Measurements from ENCODE around the gene NT5DC4.

Gene NT5DC4

DNA sequence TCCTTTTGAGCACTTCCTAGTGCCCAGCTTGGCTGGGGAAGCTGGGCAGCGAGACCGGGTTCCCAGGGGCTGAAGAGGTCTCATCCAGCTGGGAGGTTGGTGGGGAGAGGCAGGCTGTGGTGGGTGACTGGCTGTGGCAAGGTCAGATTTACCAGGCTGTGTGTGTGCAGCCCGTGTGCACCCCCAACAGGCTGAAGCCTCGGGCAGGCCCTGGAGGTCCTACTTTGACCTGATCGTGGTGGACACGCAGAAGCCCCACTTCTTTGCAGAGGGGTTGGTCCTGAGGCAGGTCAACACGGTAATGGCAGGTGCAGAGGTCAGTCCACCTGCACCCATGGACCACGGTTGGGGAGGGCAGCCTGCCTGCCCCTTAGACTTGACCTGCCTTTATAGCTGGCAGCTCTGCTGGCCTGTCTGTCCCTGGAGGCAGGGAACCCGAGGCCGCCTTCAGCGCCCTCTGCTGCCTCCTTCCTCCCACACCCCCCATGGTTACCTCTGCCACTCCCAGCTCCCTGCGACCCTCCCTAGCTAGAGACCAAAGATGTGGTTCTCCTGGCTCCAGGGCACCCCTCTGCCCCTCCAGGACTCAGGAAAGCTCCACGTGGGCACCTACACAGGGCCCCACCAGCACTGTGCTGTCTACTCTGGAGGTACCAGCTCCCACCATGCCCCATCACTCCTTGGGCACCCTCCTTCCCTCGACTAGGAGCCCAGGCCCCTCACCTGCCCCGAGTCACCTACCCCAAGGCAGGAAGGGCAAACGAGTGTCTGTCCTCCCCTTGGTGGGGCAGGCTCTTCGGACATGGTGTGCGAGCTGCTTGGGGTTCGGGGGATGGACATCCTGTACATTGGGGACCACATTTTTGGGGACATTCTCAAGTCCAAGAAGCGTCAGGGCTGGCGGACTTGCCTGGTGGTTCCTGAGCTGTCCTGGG is 4.0 kb downstream of the NT5DC4 start:
- DNase-seq, result no peak

DNA sequence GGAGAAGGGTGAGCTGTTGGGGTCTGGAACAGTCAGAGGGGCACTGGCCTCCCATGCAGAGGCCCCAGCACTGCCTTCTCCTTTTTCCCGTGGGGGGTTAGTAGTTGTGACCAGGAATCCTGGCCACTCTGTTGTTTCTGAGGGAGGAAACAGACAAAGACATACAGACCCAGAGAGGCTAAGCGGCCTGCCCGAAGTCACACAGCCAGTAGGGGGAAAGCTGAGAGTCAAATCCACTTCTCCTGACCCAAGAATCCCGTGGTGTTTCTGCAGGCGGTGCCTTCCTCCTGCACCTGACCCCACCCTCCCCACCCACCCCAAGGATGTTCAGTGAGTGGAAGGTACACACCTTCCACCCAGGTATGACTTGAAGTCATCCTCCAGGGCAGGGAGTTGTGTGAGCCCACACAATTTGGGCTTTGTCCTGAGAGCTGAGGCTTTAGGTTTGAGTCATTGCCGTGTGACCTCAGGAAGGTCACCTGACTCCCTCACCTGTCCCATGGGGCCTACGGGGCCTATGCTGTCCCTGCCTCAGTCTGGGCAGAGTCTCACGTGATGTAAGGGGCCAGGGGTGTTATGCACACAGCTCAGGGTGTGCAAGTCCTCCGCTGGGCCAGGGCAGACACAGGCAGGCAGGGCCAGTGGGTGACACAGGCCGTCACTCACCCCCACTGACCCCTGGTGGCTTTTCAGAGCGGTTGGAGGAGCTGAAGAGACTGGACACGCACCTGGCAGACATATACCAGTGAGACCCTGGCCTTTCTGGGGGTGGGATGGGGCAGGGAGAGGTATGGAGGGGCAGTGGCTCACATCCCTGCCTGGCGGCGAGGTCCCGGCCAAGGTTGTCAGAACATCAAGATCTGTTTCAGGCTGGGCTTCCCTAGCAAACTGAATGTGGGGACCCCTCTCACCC is 5.0 kb downstream of the NT5DC4 start:
- DNase-seq, result no peak

DNA sequence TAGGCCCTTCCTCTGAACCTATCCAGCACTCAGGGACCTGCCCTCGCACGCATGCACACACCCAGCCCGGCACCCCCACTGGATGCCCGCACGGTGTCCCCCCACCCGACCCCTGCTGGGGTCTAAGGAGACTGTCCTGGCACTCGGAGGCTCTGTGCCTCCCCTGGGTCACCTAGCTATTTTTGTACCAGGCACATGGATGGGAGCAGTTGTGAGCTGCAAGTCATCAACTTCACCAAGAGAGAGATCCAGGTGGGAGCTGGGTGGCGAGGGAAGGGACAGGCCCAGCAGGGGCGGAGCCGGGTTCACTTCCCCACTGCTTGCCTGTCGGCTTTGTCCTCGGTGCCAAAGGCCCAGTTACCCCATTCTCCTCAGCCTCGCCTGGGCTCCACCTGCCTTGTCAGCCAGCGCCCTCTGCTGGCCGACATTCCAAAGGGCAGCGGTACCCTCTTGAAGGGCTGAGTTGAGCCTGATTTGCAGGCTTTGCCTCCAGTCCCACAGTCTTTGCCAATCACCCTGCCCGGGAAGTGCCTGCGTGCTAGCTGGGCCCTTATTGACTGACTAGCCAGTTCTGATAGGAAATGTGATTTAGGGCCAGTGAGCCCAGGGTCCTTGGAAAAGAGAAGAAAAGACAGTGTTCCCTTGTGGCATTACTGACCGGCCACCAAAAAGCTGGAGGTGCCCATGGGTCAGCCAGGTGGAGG is 5.8 kb downstream of the NT5DC4 start:
- peak; percentile 40 for DNase-seq

DNA sequence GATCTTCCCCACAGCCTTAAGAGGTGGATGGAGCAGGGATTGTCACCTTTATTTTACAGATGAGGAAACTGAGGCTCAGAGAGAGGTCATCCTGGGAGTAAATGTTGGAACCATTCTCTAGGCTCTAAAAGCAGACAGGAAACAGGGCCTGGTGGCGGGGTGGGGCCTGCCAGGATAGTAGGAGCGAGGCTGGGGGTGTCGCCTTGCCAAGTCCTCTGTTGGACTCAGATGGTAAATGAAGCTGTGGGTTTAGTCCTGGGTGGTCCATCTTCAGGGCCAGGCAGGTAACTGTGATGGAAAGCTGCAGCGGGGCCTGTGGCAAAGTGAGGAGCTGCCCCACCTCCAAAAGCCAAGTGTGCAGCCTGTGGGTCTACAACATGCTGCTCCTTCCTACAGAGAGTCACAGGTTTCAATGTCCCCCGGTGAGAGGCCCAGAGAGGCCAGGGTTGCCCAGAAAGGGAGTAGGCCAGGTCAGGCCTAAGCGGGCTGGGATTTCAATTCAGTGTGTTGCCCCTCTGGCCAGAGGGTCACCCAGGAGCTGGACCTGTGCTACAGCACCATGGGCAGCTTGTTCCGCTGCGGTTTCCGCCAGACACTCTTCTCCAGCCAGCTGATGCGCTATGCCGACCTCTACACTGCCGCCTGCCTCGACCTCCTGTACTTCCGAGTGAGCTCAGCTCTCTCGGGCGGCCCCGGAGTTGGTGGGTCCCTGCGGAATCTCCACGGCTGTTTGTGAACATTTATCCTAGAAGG is 6.6 kb downstream of the NT5DC4 start:
- DNase-seq, result no peak

DNA sequence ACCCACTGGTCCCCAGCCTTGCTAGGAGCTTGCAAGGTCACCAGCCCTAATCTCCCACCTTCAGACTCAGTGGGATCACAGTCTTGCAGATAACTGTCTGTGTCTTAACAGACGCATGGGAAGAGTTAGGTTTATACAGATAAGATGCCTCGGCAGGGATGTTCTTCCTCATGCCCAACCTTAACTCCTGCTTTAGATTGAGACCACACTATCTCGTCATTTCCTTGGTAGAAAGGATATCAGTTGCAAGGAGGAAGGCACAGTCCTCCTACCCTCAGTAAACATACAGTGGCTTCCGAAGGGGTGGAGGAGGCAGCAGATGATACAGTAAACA is 7.2 kb downstream of the NT5DC4 start:
- no peak for DNase-seq

DNA sequence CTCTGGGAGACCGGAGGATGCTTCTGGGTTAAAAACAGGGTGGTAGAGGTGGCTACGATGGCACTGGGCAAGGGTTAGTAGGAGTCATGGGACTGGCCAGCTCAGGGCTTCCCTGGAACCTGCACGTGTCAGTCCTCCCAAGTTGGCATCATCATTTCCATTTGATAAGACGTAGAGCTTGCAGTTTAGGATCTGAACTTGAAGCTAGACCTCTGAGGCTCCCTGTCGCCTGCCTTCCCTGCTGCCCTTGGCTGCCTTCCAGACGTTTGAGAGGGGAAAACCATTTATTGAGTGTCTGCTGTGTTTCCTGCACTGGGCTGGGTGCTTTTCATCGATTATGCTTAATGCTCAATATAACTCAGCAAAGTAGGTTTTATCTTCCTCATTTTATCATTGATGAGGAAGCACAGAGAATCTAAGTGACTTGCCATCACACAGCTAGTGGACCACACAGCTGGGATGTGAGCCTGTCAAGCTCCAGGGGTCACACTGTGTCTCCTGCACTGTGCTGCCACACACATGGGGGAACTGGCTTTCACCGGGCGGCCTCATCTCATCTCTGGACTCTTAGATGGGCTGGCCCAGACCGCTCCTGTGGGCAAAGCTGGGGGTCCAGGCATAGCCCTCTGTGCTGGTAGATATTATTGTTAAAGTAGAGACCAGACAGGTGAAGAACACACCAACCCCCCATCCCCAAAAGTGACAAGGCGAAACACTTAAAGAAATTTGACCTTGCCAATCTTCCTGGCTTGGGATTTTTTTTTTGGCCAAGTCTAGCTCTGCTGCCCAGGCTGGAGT is 7.8 kb downstream of the NT5DC4 start:
- no peak for DNase-seq

DNA sequence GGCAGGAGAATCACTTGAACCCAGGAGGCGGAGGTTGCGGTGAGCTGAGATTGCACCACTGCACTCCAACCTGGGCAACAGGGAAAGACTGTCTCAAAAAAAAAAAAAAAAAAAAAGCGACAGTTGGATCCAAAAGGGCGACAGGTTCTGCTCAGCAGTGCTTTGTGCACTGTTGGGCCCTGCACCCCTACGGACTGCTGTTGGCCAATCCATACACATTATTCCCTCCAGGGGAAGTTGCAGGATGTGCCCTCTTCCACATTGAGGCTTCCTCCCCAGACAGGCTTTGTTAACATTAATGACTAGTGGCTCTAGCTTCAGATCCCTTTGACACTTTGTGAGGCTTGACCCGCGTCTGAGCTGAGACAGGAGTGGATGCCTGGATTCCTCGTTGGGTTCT is 9.4 kb downstream of the NT5DC4 start:
- no peak for DNase-seq

DNA sequence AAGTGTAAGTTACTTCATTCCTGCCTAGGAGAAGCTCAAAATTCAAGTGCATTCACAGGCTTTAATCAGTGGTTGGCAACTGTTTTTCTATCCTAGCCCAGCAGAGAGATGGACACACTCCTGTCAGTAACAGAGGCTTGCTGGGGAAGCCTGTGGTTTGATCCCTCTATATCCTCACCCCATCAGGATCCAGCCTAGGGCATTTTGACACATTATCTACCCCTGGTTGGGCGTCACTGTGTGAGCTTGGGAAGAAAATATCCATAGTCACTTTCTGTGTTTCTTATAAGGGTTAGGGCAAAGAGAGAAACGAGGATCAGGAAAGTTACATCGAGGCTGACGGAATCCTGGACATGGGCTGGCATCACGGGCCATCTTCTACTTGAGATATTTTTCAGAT is 10.0 kb downstream of the NT5DC4 start:
- DNase-seq, result no peak

DNA sequence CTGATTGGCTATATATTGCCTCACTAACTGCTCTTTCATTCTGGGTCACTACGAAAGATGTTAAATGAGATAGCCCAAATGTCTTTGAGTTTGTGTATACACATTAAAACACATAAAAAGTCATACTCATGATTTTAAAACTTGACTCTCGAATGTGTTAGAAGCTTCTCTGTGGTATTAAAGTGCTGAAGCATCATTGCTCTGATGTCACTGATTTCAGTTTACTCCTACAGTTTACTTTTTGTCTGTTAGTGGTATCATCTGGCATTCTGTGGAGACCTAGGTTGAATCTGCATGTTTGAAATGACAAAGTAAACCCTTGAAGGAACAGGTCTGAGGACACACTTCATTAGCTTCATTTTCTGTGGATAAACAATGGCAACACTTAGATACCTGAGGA is 10.7 kb downstream of the NT5DC4 start:
- no peak for DNase-seq

DNA sequence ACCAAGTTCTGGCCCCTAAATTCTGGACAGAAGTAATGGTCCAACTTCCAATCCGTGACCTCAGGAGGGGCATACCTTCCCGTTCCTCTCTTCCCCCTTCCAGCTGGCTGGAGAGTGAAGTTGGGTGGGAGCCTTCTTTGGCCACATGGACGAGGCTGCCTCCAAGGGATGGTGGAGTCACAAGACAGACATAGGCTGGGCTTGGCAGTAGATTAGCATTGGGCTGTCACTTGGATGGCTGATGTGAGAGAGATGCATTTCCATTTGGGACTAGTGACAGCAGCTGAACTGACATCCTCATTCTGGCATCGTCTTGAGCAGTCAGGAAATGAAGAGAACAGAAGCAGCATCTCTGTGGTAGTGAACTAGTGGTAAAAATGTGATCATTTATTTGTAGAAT is 12.6 kb downstream of the NT5DC4 start:
- DNase-seq, result no peak

DNA sequence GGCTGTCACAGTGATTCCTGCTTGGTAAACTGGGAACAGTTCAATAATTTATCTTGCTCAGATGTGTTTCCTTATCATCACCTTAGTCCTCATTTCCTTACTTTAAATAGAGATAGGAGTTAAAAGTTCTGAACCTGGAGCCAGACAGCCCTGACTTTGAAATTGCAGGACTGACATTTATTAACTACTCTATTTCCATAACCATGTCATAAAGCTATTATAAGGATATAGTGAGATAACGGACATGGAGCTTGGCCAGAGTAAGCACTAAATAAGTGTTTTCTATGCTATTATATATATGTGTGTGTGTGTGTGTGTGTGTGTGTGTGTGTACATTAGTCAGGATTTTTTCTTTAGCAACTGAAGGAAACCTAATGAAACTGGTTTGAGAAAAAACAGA is 13.1 kb downstream of the NT5DC4 start:
- DNase-seq, result no peak

DNA sequence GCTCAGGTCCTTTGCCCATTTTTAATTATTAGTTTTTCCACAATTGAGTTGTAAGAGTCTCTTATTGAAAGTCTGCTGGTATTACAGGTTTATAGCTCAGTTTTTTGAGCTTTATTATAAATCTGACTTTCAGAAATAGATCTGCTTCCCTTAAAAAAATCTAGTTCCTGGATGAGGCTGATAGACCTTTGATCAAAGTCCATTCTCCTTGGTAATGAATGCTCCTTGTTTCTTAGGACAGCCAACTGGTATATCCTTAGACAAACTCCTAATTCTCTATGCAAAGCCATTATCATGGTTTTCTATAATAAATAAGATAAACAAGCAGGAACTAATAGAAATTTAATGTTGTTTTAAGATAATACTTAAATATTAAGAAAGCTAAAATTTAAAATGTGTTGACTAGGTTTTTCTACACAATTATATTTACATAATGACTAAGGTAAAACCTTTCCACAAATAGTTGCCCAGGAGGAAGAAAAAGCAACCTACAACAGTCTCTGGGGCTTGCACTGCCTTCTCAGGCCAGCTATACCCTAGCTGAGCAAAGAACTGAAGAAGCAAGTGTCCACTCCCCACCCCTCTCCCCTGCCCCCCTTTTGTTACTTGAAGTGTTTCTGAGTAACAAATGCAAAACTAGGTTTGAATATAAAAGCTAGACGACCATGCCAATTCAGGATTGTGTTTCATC is 16.9 kb downstream of the NT5DC4 start:
- no peak for DNase-seq

DNA sequence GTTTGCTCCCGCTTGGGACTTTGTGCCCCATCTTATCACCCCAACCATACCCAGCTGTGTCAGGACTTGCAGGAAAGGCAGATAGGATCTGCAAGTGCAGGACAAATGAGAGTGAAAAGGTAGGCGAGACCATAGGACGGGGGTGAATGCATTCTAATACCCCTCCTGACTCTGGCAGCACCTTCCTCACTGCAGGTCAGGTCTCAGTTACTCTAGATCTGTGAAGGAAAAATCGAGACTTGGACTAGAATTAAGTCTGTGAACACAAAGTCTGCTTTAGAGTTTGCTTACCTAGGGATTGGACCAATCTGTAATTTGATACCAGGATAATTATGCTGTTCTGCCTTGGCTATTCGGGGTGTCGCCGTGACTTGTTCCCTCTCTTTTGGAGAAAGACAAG is 19.7 kb downstream of the NT5DC4 start:
- no peak for DNase-seq

DNA sequence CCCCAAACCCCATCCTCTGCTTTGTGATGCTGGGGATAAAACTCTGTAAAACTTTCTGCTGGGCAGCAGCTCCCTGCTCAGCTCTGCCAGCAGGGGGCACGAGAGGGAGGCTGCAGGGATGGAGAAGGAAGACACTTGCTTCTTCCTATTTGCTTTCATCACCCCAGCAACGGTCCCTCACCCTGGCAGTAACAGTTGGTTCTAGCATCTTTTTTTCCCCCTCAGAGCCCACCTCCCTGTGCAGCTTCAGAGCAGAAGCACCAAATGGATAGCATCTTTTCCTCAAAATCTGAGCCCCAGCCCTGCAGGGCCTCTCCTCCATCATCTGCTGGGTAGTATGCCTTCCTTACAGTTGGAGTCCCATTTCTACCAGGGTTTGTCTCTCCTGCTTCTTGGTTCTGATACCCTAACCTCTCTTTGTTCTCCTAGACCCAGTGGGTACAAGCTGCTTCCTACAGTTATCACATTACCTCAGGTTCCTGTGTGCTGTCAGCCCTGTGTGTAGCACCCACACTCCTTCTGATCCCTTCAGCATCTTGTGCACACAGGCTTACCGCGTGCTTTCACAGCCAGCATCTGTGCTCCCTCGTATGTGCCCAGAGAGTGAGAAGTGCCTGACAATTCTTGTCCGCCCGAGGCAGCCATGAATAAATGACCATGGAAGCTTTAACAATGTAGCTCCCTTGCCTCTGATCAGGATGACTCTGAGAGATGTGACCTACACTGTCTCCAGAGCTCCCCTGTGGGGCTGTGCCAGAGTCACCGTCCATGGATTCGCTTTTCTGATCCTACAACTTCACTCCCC is 29.1 kb downstream of the NT5DC4 start:
- DNase-seq, result peak; percentile 7

DNA sequence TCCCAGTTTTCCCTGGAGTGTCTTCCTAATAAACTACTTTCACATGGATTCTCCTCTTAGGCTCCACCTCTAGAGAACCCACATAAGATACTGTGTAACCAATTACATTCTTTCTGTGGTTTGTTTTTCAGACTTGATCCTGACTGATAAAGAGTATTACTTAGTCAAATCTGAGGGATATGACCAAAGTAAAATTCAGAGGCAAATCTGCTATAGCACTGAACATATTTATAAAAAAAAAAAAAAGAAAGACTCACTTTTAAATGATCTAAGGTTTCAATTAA is 29.7 kb downstream of the NT5DC4 start:
- no peak for DNase-seq

DNA sequence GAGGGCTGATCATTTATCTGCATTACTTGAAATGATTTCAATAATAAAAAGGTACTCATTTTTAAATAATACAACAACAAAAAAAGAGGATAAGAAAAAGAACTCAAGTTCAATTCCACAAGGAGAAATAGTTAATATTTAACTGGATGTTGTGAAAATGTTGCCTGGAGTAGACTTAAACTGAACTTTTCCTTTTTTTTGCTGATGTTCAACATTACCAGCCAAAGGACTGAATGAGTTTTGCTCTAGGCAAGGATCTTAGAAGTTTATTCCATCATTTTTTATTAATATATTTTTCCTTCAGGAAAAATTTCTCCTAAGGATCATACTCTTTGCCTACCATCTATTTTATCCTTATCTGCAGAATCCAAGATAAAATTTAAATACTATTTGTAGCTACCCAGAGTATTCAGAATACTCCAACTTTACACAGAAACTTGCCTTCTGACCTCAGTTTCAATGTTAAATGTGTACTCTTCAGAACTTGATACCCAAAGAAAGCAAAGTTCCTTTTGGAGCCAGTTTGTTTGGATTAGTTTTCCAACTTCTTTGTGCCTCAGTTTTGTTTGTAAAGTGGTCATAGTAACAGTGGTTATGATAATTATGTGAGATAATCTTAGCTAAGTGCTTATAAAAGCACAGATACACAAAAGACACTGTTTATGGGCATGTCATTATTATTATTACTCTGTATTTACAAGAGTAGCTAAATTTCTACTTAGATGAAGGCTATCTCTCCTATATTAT is 30.8 kb downstream of the NT5DC4 start:
- no peak for DNase-seq

DNA sequence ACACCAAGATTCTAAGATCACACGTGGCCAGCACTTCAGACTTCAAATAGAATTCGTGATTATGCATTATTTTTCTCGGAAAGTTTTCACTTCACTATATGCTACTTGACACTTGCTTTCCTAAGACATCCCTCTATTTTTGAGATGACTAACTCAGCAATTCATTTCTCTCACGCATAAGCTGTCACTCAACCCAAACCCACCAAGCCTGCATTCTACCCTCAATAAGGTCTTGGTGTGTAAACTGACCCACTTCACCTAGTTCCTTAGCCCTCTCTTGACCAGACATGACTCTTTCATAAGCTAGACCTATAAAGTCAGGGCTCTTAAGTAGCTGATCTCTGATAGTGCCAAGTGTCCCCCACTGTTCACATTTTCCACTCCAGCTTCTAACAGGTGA is 31.8 kb downstream of the NT5DC4 start:
- DNase-seq, result no peak

DNA sequence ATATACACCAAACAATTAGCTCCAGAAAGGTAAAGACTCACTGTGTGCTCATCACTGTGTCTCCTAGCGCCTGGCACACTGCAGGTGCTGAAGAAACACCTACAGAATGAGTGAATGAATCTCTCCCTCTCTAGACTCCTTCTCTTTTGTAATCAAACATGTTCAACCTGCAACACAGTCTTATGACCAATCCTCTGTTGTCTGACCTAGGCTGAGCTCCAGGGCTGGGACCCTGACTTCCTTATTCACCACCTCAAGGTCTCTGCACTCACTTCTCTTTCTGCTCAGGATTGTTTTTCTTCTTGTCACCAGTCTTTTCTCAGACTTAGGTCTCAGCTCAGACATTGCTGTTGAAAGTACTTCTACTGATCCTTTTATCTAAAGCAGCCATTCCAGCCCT is 33.7 kb downstream of the NT5DC4 start:
- no peak for DNase-seq

DNA sequence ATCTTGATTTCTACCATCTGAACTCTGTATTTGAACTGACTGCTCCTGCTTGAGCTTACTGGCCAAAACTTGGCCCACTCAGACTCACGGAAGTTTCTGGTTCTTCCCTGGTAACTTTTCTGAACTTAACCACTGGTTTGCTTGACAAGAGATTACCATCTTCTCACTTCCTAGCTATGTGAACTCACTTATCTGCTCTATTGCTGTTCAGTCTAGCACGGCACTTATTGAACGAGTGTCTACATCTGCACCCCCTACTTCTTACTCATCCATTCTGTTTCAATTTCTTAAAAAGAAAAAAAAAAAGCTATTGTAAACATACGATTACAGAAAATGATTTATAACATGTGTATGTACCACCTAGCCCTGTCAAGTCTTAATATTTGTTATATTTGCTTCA is 34.6 kb downstream of the NT5DC4 start:
- no peak for DNase-seq

DNA sequence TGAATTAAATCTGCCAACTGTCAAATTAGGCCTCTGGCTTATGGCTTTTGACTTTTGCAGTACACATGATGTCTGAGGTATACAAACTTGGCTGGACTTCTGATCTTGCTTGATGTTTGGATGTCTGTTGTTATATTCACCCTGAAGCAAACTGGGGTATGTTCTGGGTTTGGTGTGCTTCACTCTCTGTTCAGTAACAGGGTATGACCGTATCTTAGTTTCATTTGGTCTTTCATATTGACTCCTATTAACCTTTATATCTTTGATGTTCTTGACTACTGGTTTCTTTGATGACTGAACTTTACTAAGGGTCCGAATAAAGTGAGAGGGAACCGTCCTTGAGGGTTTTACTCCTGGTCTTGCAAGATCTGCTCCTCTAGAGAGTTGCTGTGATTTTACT is 35.4 kb downstream of the NT5DC4 start:
- no peak for DNase-seq
